ENCODE results near the gene ABHD10.

DNA sequence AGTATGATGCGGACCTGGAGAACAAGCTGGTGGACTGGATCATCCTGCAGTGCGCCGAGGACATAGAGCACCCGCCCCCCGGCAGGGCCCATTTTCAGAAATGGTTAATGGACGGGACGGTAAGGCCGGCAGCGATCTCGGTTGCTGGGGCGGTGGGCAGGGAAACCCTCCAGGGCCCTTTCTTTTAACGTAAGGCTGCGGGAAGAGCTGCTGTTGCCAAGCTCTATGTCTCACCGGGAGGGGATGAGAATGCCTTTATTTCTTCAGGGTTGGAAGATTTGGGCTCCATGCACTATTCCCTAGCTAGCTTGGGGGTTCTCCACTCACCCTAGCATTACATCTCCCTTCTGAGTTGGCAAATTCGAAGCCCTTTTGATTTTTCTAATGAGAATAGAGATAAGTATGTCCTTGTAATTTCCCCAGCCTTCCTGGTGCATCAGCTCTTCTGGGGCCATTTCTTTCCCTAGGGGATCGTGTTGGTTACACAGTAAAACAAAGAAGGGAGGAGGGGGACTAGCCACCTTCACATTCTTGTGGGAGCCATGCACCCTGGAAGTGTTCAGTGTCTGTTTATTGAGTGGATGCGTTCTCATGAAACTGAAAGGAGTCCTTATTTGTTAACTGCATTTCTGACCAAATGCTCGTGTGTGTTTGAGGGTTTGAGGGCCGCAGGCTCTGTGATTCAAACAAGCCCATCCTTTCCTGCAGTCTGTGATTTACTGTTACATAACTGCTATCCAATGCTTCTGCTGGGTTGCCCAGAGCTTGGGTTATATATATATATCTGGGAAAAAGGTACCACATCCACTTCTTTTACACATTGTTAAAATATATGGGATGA is 20.9 kb downstream of the ABHD10 start:
- TF ChIP-seq EZH2 (IDR thresholded peaks at IDR 0.05) = no peak
- TF ChIP-seq POLR2AphosphoS5 (IDR thresholded peaks at IDR 0.05; ENCODE audit: borderline replicate concordance, low read depth, low read length) = no peak
- TF ChIP-seq FOXP2 (optimal IDR thresholded peaks at IDR 0.05; ENCODE audit: control extremely low read depth, extremely low read length, insufficient read depth) = no peak

All from SK-N-MC (cell line).